K562 (cell line): ENCODE measurements around the gene RPL28. TPM values are rescaled to one million over a fixed set of nuclear protein-coding genes. Genes with fewer than 3 reads are reported as not detected.

Experiments
- ATAC-seq: fragments of 200-7000 bp; cut with Tn5 transposase; 3 replicates; pipeline ENCODE4 v1.9.1; 2020; ENCODE audit warnings: moderate library complexity
- BruUV-seq: library from RNA; stranded (reverse); fragments of 400-500 nt; replicated peaks from 2 replicates; lab custom pipeline; 2021; lab: Mats Ljungman, UMichigan
- CTCF ChIA-PET: fragments of 300-600 bp; formaldehyde crosslinking; extraction: SDS; loops from one replicate; lab custom pipeline; 2021; ENCODE audit warnings: low intra/inter-chr PET ratio; lab: Yijun Ruan, JAX
- POLR2A ChIA-PET: fragments of 300-600, 350-650 bp; sonication (Branson Sonifier 250); formaldehyde crosslinking; extraction: SDS; loops from one replicate; lab custom pipeline; 2021; ENCODE audit warnings: antibody characterized with exemption, inconsistent platforms; lab: Yijun Ruan, JAX
- DNase-seq, 4 experiments: peaks; one replicate each; pipeline versions ENCODE4 v3.0.0 to v3.0.0-alpha.2; 2011 to 2018; ENCODE audit warnings: low spot score in 3 of 4, mixed read lengths in 3 of 4; ENCODE audit errors: extremely low read depth in 1 of 4
- FAIRE-seq: peaks from 2 replicates; lab custom pipeline; 2011; peaks lifted over from hg19 to GRCh38; lab: Jason Lieb, UNC
- H2AFZ ChIP-seq: 2 replicates; pipeline ENCODE4 v1.6.0; 2011; ENCODE audit warnings: low read depth, low read length, control low read depth, inconsistent platforms
- H3K27ac ChIP-seq: fragments of 200-600 bp; 3 replicates; pipeline ENCODE4 v1.8.0; 2011; ENCODE audit warnings: low read depth, mild to moderate bottlenecking, control low read depth, inconsistent platforms, low read length, moderate library complexity, mixed read lengths; ENCODE audit errors: extremely low read depth
- H3K27me3 ChIP-seq, 2 experiments: fragments of 300-600 bp in 1 of 2; 2 replicates in 1 of 2; 3 replicates in 1 of 2; pipeline versions ENCODE4 v1.6.0 to v1.8.0; 2011; ENCODE audit warnings: inconsistent platforms in 2 of 2, low read length in 2 of 2, mild to moderate bottlenecking in 1 of 2, mixed read lengths in 1 of 2, moderate library complexity in 1 of 2; ENCODE audit not compliant: control insufficient read depth in 2 of 2, insufficient read depth in 2 of 2
- H3K36me3 ChIP-seq: fragments of 300-600 bp; 3 replicates; pipeline ENCODE4 v1.8.0; 2011; ENCODE audit warnings: mild to moderate bottlenecking, low read length, inconsistent platforms; ENCODE audit not compliant: control insufficient read depth, insufficient read depth
- H3K4me1 ChIP-seq, 2 experiments: fragments of 200-600 bp in 1 of 2; replicated peaks in 1 of 2; 2 replicates in 1 of 2; 3 replicates in 1 of 2; pipeline versions ENCODE4 v1.5.1 to v1.8.0; 2011; ENCODE audit warnings: inconsistent platforms in 2 of 2, low read length in 2 of 2, mild to moderate bottlenecking in 1 of 2, mixed read lengths in 1 of 2, moderate library complexity in 1 of 2; ENCODE audit not compliant: control insufficient read depth in 2 of 2, insufficient read depth in 2 of 2
- H3K4me2 ChIP-seq: 2 replicates; pipeline ENCODE4 v1.6.1; 2011; ENCODE audit warnings: low read length, control low read depth, inconsistent platforms, mixed read lengths; ENCODE audit not compliant: insufficient read depth
- H3K4me3 ChIP-seq: fragments of 200-600 bp; sonication (generic), shearing (Covaris generic); 2 replicates; pipeline ENCODE4 v1.5.1; 2016; ENCODE audit warnings: control low read depth, inconsistent platforms
- H3K79me2 ChIP-seq: fragments of 200-600 bp; 3 replicates; pipeline ENCODE4 v1.8.0; 2011; ENCODE audit warnings: low read length, inconsistent platforms; ENCODE audit not compliant: control insufficient read depth, insufficient read depth
- H3K9ac ChIP-seq, 2 experiments: 2 replicates each; pipeline versions ENCODE4 v1.6.0 to v1.6.1; 2011; ENCODE audit warnings: low read depth in 2 of 2, low read length in 2 of 2, control low read depth in 1 of 2, inconsistent platforms in 1 of 2, mild to moderate bottlenecking in 1 of 2, mixed read lengths in 1 of 2; ENCODE audit not compliant: insufficient read depth in 1 of 2
- H3K9me1 ChIP-seq: one replicate; pipeline ENCODE4 v1.6.0; 2011; ENCODE audit warnings: inconsistent platforms, mild to moderate bottlenecking, low read length, moderate library complexity; ENCODE audit not compliant: control insufficient read depth, insufficient read depth
- H3K9me3 ChIP-seq: replicated peaks from 2 replicates; pipeline ENCODE4 v1.5.1; 2011; ENCODE audit warnings: low read depth, low read length, inconsistent platforms; ENCODE audit not compliant: control insufficient read depth, insufficient read depth
- H4K20me1 ChIP-seq: replicated peaks from 2 replicates; pipeline ENCODE4 v1.6.1; 2011; ENCODE audit warnings: low read length, inconsistent platforms, mixed read lengths; ENCODE audit not compliant: control insufficient read depth, insufficient read depth
- CREB1 ChIP-seq, 2 experiments: sonication (generic) in 1 of 2; formaldehyde crosslinking in 1 of 2; IDR thresholded peaks; 2 replicates each; pipeline versions ENCODE4 v1.6.1 to v1.8.0; 2012 to 2022; ENCODE audit warnings: inconsistent platforms in 1 of 2, mild to moderate bottlenecking in 1 of 2, missing genetic modification reagents in 1 of 2, moderate library complexity in 1 of 2
- CREM ChIP-seq: IDR thresholded peaks from 2 replicates; pipeline ENCODE4 v1.6.1; 2014; ENCODE audit warnings: antibody characterized with exemption, low read depth
- CTCF ChIP-seq, 3 experiments: IDR thresholded peaks in 2 of 3; conservative IDR thresholded peaks in 1 of 3; 2 replicates each; pipeline ENCODE4 v1.5.1; 2011 to 2012; ENCODE audit warnings: low read length in 3 of 3, mild to moderate bottlenecking in 3 of 3, control low read depth in 2 of 3, improper control_type of control experiment in 1 of 3, inconsistent platforms in 1 of 3, low read depth in 1 of 3, mixed read lengths in 1 of 3, moderate library complexity in 1 of 3; ENCODE audit not compliant: insufficient read depth in 2 of 3
- FOXJ2 ChIP-seq: fragments of 200-800 bp; sonication (Bioruptor generic); IDR thresholded peaks from 2 replicates; pipeline ENCODE4 v1.6.1; 2016; ENCODE audit warnings: missing genetic modification characterization, missing compliant biosample characterization
- HLTF ChIP-seq: fragments of 450-650 bp; IDR thresholded peaks from 2 replicates; pipeline ENCODE4 v1.6.1; 2016
- JUN ChIP-seq, 2 experiments: sonication (generic) in 1 of 2; formaldehyde crosslinking in 1 of 2; IDR thresholded peaks; 2 replicates each; pipeline versions ENCODE4 v1.6.1 to v1.8.0; 2012 to 2022; ENCODE audit warnings: borderline replicate concordance in 2 of 2, mild to moderate bottlenecking in 2 of 2, improper control_type of control experiment in 1 of 2, low read depth in 1 of 2, low read length in 1 of 2, missing genetic modification reagents in 1 of 2
- LARP7 ChIP-seq: fragments of 450-650 bp; IDR thresholded peaks from 2 replicates; pipeline ENCODE4 v1.6.1; 2016
- NR2C2 ChIP-seq, 2 experiments: fragments of 200-800 bp in 1 of 2; sonication (Bioruptor generic) in 1 of 2; sonication (generic) in 1 of 2; formaldehyde crosslinking in 1 of 2; IDR thresholded peaks; 2 replicates each; pipeline versions ENCODE4 v1.6.1 to v1.8.0; 2016 to 2022; ENCODE audit warnings: mild to moderate bottlenecking in 1 of 2, missing compliant biosample characterization in 1 of 2, missing genetic modification characterization in 1 of 2, missing genetic modification reagents in 1 of 2
- SMAD3 ChIP-seq: fragments of 450-650 bp; formaldehyde crosslinking; conservative IDR thresholded peaks from 2 replicates; pipeline ENCODE4 v1.4.0; 2020; ENCODE audit warnings: mild to moderate bottlenecking
- SMARCA4 ChIP-seq: fragments of 450-650 bp; IDR thresholded peaks from 2 replicates; pipeline ENCODE4 v1.6.1; 2016
- SMARCA5 ChIP-seq: fragments of 450-650 bp; IDR thresholded peaks from 2 replicates; pipeline ENCODE4 v1.6.1; 2016
- SMARCE1 ChIP-seq: fragments of 450-650 bp; IDR thresholded peaks from 2 replicates; pipeline ENCODE4 v1.7.1; 2016; ENCODE audit warnings: mild to moderate bottlenecking
- SRSF7 ChIP-seq: fragments of 200-400 bp; formaldehyde crosslinking; optimal IDR thresholded peaks from 2 replicates; pipeline ENCODE3; 2017; ENCODE audit warnings: mild to moderate bottlenecking, low read depth, low read length
- UBTF ChIP-seq, 2 experiments: IDR thresholded peaks; 2 replicates each; pipeline ENCODE4 v1.6.1; 2012; ENCODE audit warnings: improper control_type of control experiment in 2 of 2, low read depth in 2 of 2, low read length in 2 of 2, borderline replicate concordance in 1 of 2
- ZBTB43 ChIP-seq: sonication (generic); formaldehyde crosslinking; IDR thresholded peaks from 2 replicates; pipeline ENCODE4 v1.8.0; 2023; ENCODE audit warnings: mild to moderate bottlenecking, missing genetic modification reagents
- ZNF239 ChIP-seq: fragments of 250-450 bp; sonication (Bioruptor Pico); IDR thresholded peaks from 2 replicates; pipeline ENCODE4 v1.4.0; 2020; ENCODE audit warnings: mild to moderate bottlenecking
- ZNF263 ChIP-seq: sonication (generic); formaldehyde crosslinking; IDR thresholded peaks from 2 replicates; pipeline ENCODE4 v1.8.0; 2022; ENCODE audit warnings: mild to moderate bottlenecking, missing genetic modification reagents, borderline replicate concordance
- WGBS: fragments of 100-300 bp; shearing (Covaris generic); methylation state at CpG from one replicate; pipeline ENCODE4 v1.1.6; 2016; ENCODE audit warnings: low coverage, mixed read lengths; ENCODE audit not compliant: insufficient coverage; ENCODE audit errors: missing lambda C conversion rate; 5-methylcytosine and 5-hydroxymethylcytosine counted together
- in situ Hi-C: fragments of 300-500 bp; cut with MboI; formaldehyde crosslinking; loops from 4 replicates; pipeline ENCODE4 v1.15.0; 2018; ENCODE audit warnings: inconsistent platforms, mixed read lengths
- intact Hi-C: fragments of 100-400 bp; cut with micrococcal nuclease; formaldehyde crosslinking; loops from 2 replicates; pipeline ENCODE4 v1.14.2; 2022
- polyA plus RNA-seq, 8 experiments: library from polyadenylated mRNA; depleted of rRNA in 4 of 8; stranded (reverse) in 5 of 8; unstranded in 3 of 8; fragments of >200 nt; fragmentation: Nextera tagmentation in 2 of 8; fragmentation: Illumina TruSeq in 1 of 8; extraction: Ambion mirVana in 2 of 8; extraction: Trizol in 1 of 8; gene quantifications; 2 replicates each; pipeline versions ENCODE4 v1.2.1 to v1.2.3, GENCODE V29; 2011 to 2014; ENCODE audit warnings: inconsistent platforms in 1 of 8, missing spikeins in 1 of 8
- total RNA-seq, 7 experiments: library from RNA; depleted of rRNA in 6 of 7; stranded (reverse); fragments of >200 nt in 6 of 7; fragmentation: Illumina TruSeq in 2 of 7; extraction: Trizol in 2 of 7; gene quantifications; 2 replicates each; pipeline versions ENCODE4 v1.2.1 to v1.2.3, GENCODE V29; 2011 to 2021; ENCODE audit warnings: low replicate concordance in 1 of 7

Gene RPL28
- total and polyA plus RNA-seq, 9 of the 15 experiments (the other 6 are each of a cell fraction or from before 2014, with no cell fraction given): 124 to 3,106 (median 622) TPM

GRCh38 chr19:55340784-55341147 lies 45.0 kb upstream of the RPL28 start:
- Histone ChIP-seq H3K4me2 (peak overlapping the region; percentile 97), H3K9me3 (no peaks in the 10 kb centered on the region), H3K4me3 (peak overlapping the region; percentile 92), H2AFZ (peak overlapping the region; percentile 49; the same call in 1 of the 2 replicates), H3K4me1 (peaks cover 7 to 61% of the 10 kb centered on the region in 2 experiments; a peak in 4 of 5 replicates), H4K20me1 (0 out of 2 replicates have a peak, but pooled peaks cover 6% of the 10 kb centered on the region), H3K79me2 (peaks cover 24% of the 10 kb centered on the region), H3K9me1 (no peaks in the 10 kb centered on the region), H3K9ac (peak overlapping the region; percentile 97 to 99), H3K27me3 (no peaks in the 10 kb centered on the region), H3K36me3 (peaks cover 38% of the 10 kb centered on the region; the same call in 2 of the 3 replicates), H3K27ac (peak overlapping the region; percentile 97)
- ChIA-PET CTCF (no interaction called here), POLR2A (interaction anchor here (1.2 to 1.4 kb wide), 4 partner anchors 9 to 43 kb away, joined by 4 to 11 read pairs (median 6); partner anchors contain the start of gene TMEM238)
- peak in 2 of 4 experiments; percentile 37 to 63 for DNase-seq
- 2% methylated on average over 11 of the region's 24 CpGs for WGBS
- no TSS peak for BruUV-seq
- intact Hi-C loops: no loop called here
- peak; percentile 9 for ATAC-seq
- no peak for FAIRE-seq
- in situ Hi-C loops: no loop called here
- TF ChIP-seq CREM (0 out of 2 replicates have a peak, but pooled peaks have one; percentile 3), UBTF (IDR thresholded peaks at IDR 0.05; ENCODE audit: borderline replicate concordance in 1 of 2, low read depth in 2 of 2, low read length in 2 of 2) (0 out of 4 replicates have a peak, but pooled peaks of 1 of the 2 experiments have one; percentile 58), NR2C2 (CRISPR knock-in tag; IDR thresholded peaks at IDR 0.05) (no peak), NR2C2 (tag; IDR thresholded peaks at IDR 0.05) (no peak), SMARCA5 (peak; percentile 17; the same call in 1 of the 2 replicates), SMAD3 (no peak), CTCF (IDR thresholded peaks at IDR 0.05 in 2 of 3, conservative IDR thresholded peaks at IDR 0.05 in 1 of 3; ENCODE audit: insufficient read depth in 2 of 3, low read depth in 1 of 3, low read length in 3 of 3) (peak in 2 of 3 experiments; percentile 37 to 52; a peak in 3 of 6 replicates), ZNF263 (peak; percentile 43), SMARCE1 (peak; percentile 12; the same call in 1 of the 2 replicates), ZBTB43 (CRISPR knock-in tag) (no peak), CREB1 (IDR thresholded peaks at IDR 0.05) (no peak), CREB1 (CRISPR knock-in tag; IDR thresholded peaks at IDR 0.05) (0 out of 2 replicates have a peak, but pooled peaks have one; percentile 45), LARP7 (0 out of 2 replicates have a peak, but pooled peaks have one; percentile 19), ZNF239 (no peak), SRSF7 (no peak), SMARCA4 (0 out of 2 replicates have a peak, but pooled peaks have one; percentile 25), HLTF (0 out of 2 replicates have a peak, but pooled peaks have one; percentile 34), JUN (IDR thresholded peaks at IDR 0.05; ENCODE audit: borderline replicate concordance, low read depth, low read length) (no peak), JUN (CRISPR knock-in tag; IDR thresholded peaks at IDR 0.05; ENCODE audit: borderline replicate concordance) (no peak), FOXJ2 (no peak)
